RCC 7860 (cell line): ENCODE results near the gene ARSH.
"Not testable (repeated sequence)": the region's sequence is repeated elsewhere in the genome, so short reads cannot be mapped to it uniquely, and the experiment has no call there.

Source experiments
- DNase-seq: peaks from one replicate; pipeline ENCODE4 v3.0.0-alpha.2; 2015; ENCODE audit warnings: low spot score
- FAIRE-seq: peaks from 2 replicates; lab custom pipeline; 2012; peaks lifted over from hg19 to GRCh38; lab: Jason Lieb, UNC

Gene ARSH

GRCh38 chrX:3037218-3037617, 30.9 kb downstream of the ARSH start:
- no peak for DNase-seq
- no peak for FAIRE-seq

GRCh38 chrX:3044196-3044595, 37.9 kb downstream of the ARSH start:
- FAIRE-seq = no peak
- no peak for DNase-seq

GRCh38 chrX:3044671-3045070, 38.3 kb downstream of the ARSH start:
- FAIRE-seq = no peak

GRCh38 chrX:3046253-3047240, 40.2 kb downstream of the ARSH start:
- FAIRE-seq = no peak
- DNase-seq = no peak

More at GRCh38 chrX:3044671-3045070, 38.3 kb downstream of the ARSH start:
- DNase-seq = no peak

GRCh38 chrX:3050523-3051175, 44.3 kb downstream of the ARSH start:
- not testable (repeated sequence) for DNase-seq, FAIRE-seq

GRCh38 chrX:3052860-3053259, 46.5 kb downstream of the ARSH start:
- no peak for FAIRE-seq

GRCh38 chrX:3066555-3066954, 60.2 kb downstream of the ARSH start:
- FAIRE-seq = no peak
- DNase-seq = no peak

More at GRCh38 chrX:3052860-3053259, 46.5 kb downstream of the ARSH start:
- no peak for DNase-seq

GRCh38 chrX:3075959-3076358, 69.6 kb downstream of the ARSH start:
- no peak for FAIRE-seq
- no peak for DNase-seq

GRCh38 chrX:3076416-3076991, 70.2 kb downstream of the ARSH start:
- no peak for FAIRE-seq
- DNase-seq = no peak
